ENCODE data around the gene GNG4.
"Not testable (repeated sequence)": the region's sequence is repeated elsewhere in the genome, so short reads cannot be mapped to it uniquely, and the experiment has no call there.

The GNG4 gene

DNA sequence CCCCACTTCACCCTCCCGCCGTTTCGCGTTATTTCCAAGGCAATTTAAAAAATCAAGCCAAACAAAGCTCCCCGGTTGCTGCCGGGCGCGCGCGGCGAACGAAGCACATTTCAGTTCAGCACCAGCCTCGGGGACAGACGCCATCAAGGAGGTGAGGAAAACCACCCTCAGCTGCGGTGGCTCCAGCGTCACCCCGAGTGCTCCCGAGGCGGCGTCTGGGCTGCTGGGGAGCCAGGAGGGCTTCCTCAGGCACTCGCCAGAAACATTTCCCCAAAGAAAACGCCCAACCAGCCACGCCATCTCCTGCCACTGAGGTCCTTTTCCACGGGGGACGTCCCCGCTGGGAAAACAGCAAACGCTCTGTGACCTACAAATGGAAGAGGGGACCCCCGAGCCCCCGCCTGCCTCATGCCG lies 623 bp downstream of the GNG4 start:
- Histone ChIP-seq H3K4me3 (ENCODE audit: low read depth, low read length) (peak overlapping the region; percentile 56), H2AFZ (ENCODE audit: low read length, unreplicated experiment) (no peak overlapping the region), H3K79me2 (ENCODE audit: control insufficient read depth, insufficient read depth, low read length, unreplicated experiment) (no peaks in the 10 kb centered on the region), H3K27ac (ENCODE audit: low read depth, low read length) (no peak overlapping the region), H3K4me1 (ENCODE audit: control insufficient read depth, insufficient read depth, low read length, unreplicated experiment) (peaks cover 8% of the 10 kb centered on the region), H3K36me3 (ENCODE audit: insufficient read depth, low read length) (no peaks in the 10 kb centered on the region), H3K27me3 (ENCODE audit: insufficient read depth, low read length) (peaks cover 83% of the 10 kb centered on the region)

DNA sequence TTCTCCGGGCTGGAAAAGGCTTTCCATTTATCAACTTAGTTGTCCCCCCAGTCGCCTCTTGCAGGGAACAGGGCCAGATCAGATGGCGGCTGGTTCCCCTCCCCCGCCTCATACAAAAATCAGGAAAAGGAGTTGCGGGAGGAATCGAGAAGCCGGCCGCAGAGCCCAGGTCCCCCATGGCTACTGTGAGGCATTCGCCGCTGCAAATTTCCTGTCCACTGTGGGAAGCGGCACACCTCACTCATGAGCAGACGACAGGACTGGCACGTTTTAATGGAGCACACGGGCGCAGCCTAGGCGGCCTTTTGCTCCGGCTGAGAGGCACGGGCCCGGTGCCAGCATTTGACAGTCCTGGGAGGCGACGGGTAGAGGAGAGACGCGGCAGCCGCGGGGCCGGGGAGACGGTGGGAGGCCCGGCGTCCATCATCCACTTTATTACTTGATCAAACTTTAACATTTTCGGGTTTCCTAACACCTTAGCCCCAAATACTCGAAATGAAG lies 1.1 kb downstream of the GNG4 start:
- Histone ChIP-seq H3K4me1 (ENCODE audit: control insufficient read depth, insufficient read depth, low read length, unreplicated experiment) (peaks cover 8% of the 10 kb centered on the region), H3K36me3 (ENCODE audit: insufficient read depth, low read length) (no peaks in the 10 kb centered on the region), H2AFZ (ENCODE audit: low read length, unreplicated experiment) (no peak overlapping the region), H3K4me3 (ENCODE audit: low read depth, low read length) (peak overlapping the region; percentile 56), H3K79me2 (ENCODE audit: control insufficient read depth, insufficient read depth, low read length, unreplicated experiment) (no peaks in the 10 kb centered on the region), H3K27ac (ENCODE audit: low read depth, low read length) (no peak overlapping the region), H3K27me3 (ENCODE audit: insufficient read depth, low read length) (peaks cover 80% of the 10 kb centered on the region)

DNA sequence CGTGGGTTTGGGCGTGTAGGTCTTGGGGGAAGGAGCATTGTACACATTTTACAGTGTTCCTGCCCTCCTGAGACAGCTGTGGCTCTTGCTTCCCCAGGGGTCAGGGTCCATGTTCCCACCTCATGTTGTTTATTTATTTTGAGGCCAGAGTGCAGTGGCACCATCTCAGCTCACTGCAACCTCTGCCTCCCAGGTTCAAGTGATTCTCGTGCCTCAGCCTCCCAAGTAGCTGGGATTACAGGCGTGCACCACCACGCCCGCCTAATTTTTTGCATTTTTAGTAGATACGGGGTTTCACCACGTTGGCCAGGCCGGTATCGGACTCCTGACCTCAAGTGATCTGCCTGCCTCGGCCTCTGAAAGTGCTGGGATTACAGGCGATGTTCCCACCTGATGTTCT lies 2.0 kb downstream of the GNG4 start:
- H3K27me3 ChIP-seq (ENCODE audit: insufficient read depth, low read length), result peaks cover 71% of the 10 kb centered on the region

DNA sequence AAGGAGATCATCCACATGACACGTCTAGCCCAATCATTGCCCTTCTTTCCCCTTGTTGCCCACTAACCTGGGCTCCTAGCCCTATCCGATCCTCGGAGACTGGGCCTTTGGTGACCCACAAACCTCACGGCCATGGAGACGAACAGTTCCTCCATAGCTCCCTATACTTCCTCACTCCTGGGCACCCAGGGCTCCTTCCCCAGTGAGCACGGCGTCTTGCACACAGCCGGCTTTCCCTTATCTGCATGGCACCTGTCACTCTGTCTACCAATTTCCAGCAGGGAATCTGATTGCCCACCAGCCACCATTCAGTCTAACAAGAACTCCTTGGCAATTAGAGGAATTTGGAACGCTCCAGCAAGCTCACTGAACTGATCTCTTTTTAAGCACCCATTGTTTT lies 3.1 kb downstream of the GNG4 start:
- H3K79me2 ChIP-seq (ENCODE audit: control insufficient read depth, insufficient read depth, low read length, unreplicated experiment), result no peaks in the 10 kb centered on the region
- H3K4me1 ChIP-seq (ENCODE audit: control insufficient read depth, insufficient read depth, low read length, unreplicated experiment), result peaks cover 8% of the 10 kb centered on the region
- peaks cover 62% of the 10 kb centered on the region for H3K27me3 ChIP-seq (ENCODE audit: insufficient read depth, low read length)
- H3K27ac ChIP-seq (ENCODE audit: low read depth, low read length), result no peak overlapping the region
- no peaks in the 10 kb centered on the region for H3K36me3 ChIP-seq (ENCODE audit: insufficient read depth, low read length)
- H2AFZ ChIP-seq (ENCODE audit: low read length, unreplicated experiment), result no peak overlapping the region
- H3K4me3 ChIP-seq (ENCODE audit: low read depth, low read length), result no peak overlapping the region

More for the DNA sequence above, 2.0 kb downstream of the GNG4 start:
- not testable (repeated sequence) for H2AFZ ChIP-seq (ENCODE audit: low read length, unreplicated experiment); H3K4me3 ChIP-seq (ENCODE audit: low read depth, low read length); H3K4me1 ChIP-seq (ENCODE audit: control insufficient read depth, insufficient read depth, low read length, unreplicated experiment); H3K36me3 ChIP-seq (ENCODE audit: insufficient read depth, low read length); H3K27ac ChIP-seq (ENCODE audit: low read depth, low read length); H3K79me2 ChIP-seq (ENCODE audit: control insufficient read depth, insufficient read depth, low read length, unreplicated experiment)

DNA sequence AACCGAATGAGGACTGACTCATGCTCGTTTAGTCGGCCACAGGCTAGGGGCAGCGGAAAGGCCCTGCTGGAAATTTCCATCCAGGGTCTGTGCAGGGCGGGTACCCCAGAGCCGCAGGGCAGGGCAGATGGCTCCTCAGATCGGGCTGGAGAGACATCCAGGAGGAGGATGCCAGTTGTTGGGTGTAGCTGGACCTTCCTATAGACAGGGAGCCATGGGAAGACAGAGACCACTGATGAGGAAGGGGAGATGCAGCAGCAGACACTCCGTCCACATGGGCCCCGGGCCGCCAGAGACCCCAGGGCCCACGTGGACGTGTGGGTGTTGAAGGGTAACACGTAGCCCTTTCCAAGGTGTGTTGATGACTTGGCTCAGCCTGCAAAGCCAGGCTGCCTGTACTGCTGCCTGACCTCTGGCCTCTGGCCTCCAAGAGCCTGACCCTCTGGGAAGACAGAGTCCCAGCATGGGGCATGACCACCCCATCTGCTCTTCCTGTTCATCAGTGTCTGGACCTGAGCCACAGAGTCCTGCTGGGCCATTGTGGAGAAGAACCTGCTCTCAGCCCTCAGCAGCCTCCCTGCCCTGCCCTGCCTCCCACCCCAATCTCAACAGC lies 4.8 kb downstream of the GNG4 start:
- no peak overlapping the region for H2AFZ ChIP-seq (ENCODE audit: low read length, unreplicated experiment)
- H3K36me3 ChIP-seq (ENCODE audit: insufficient read depth, low read length), result no peaks in the 10 kb centered on the region
- no peaks in the 10 kb centered on the region for H3K79me2 ChIP-seq (ENCODE audit: control insufficient read depth, insufficient read depth, low read length, unreplicated experiment)
- no peak overlapping the region for H3K4me3 ChIP-seq (ENCODE audit: low read depth, low read length)
- H3K27ac ChIP-seq (ENCODE audit: low read depth, low read length), result no peak overlapping the region
- peaks cover 53% of the 10 kb centered on the region for H3K27me3 ChIP-seq (ENCODE audit: insufficient read depth, low read length)
- H3K4me1 ChIP-seq (ENCODE audit: control insufficient read depth, insufficient read depth, low read length, unreplicated experiment), result no peaks in the 10 kb centered on the region

GRCh38 chr1:235643837-235644692 lies 5.5 kb downstream of the GNG4 start:
- no peak overlapping the region for H3K4me3 ChIP-seq (ENCODE audit: low read depth, low read length)
- no peaks in the 10 kb centered on the region for H3K36me3 ChIP-seq (ENCODE audit: insufficient read depth, low read length)
- no peak overlapping the region for H3K27ac ChIP-seq (ENCODE audit: low read depth, low read length)
- no peaks in the 10 kb centered on the region for H3K4me1 ChIP-seq (ENCODE audit: control insufficient read depth, insufficient read depth, low read length, unreplicated experiment)
- H3K79me2 ChIP-seq (ENCODE audit: control insufficient read depth, insufficient read depth, low read length, unreplicated experiment), result no peaks in the 10 kb centered on the region
- H3K27me3 ChIP-seq (ENCODE audit: insufficient read depth, low read length), result peaks cover 48% of the 10 kb centered on the region
- no peak overlapping the region for H2AFZ ChIP-seq (ENCODE audit: low read length, unreplicated experiment)

GRCh38 chr1:235642943-235643371 lies 6.6 kb downstream of the GNG4 start:
- H2AFZ ChIP-seq (ENCODE audit: low read length, unreplicated experiment), result no peak overlapping the region
- H3K4me3 ChIP-seq (ENCODE audit: low read depth, low read length), result no peak overlapping the region
- no peak overlapping the region for H3K27ac ChIP-seq (ENCODE audit: low read depth, low read length)
- H3K4me1 ChIP-seq (ENCODE audit: control insufficient read depth, insufficient read depth, low read length, unreplicated experiment), result no peaks in the 10 kb centered on the region
- no peaks in the 10 kb centered on the region for H3K79me2 ChIP-seq (ENCODE audit: control insufficient read depth, insufficient read depth, low read length, unreplicated experiment)
- H3K27me3 ChIP-seq (ENCODE audit: insufficient read depth, low read length), result peaks cover 37% of the 10 kb centered on the region
- H3K36me3 ChIP-seq (ENCODE audit: insufficient read depth, low read length), result no peaks in the 10 kb centered on the region

DNA sequence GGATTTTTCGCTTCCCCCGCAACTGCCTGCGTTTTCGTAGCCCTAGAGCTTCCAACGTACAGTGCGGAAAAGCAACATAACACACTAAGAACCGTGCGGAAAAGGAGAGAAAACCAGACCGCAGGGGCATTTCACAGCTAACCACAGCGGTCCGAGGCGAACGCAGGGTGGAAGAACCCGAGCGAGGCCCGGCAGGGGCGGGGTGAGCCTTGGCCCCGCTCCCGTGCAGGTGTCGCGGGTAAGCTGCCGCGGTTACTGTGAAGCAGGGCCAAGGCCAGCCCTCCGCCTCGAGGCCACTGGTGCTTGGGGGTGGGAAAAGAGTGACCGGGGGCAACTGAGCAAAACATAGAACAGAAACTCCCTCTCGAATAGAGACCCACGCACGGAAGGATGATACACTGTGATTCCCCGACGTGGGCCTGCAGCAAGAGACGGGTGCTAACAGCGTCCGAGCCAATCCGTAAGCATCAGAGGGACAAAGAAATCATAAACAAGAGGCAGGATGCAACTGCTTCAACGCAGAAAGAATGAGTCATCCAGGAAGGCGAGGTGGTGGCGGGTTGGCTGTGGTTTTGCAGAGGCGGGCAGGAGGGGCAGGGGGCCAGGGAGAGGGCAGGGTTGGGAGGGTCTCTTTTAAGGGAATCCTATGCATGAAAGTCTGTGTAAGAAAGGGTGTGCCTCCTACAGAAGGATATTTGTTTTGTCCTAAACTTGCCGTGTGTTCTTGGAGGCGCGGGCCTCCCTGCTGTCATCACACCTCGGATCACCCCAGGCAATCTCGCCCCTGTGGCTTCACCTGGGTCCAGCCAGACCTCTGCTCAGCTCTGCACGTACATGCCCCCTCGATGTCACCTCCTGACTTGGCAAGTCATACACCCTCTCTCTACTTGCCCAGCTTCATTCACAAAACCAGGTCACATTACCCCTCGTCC lies 7.3 kb downstream of the GNG4 start:
- H3K79me2 ChIP-seq (ENCODE audit: control insufficient read depth, insufficient read depth, low read length, unreplicated experiment), result no peaks in the 10 kb centered on the region
- H3K36me3 ChIP-seq (ENCODE audit: insufficient read depth, low read length), result no peaks in the 10 kb centered on the region
- H3K27ac ChIP-seq (ENCODE audit: low read depth, low read length), result no peak overlapping the region
- H2AFZ ChIP-seq (ENCODE audit: low read length, unreplicated experiment), result no peak overlapping the region
- peaks cover 30% of the 10 kb centered on the region for H3K27me3 ChIP-seq (ENCODE audit: insufficient read depth, low read length)
- no peak overlapping the region for H3K4me3 ChIP-seq (ENCODE audit: low read depth, low read length)
- H3K4me1 ChIP-seq (ENCODE audit: control insufficient read depth, insufficient read depth, low read length, unreplicated experiment), result no peaks in the 10 kb centered on the region

DNA sequence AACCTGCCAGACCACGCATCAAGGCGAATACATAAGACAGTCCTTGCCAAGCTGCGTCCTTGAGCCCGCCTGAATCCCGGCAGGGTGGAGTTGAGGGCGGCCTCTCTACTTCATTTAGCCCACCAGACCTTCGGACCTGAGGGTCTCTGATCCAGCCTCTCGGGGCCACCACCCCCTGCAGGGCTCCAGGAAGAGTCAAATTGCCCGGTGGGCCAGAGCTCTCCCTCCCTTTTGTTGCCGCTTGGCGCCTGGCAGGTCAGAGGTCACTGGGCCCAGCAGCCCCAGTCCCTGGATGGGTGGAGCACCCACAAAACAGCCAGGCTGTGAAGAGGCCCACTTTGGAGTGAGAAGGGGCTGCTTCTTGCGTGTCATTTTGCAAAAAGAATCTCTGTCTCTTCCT lies 9.0 kb downstream of the GNG4 start:
- H3K27ac ChIP-seq (ENCODE audit: low read depth, low read length), result no peak overlapping the region
- no peaks in the 10 kb centered on the region for H3K4me1 ChIP-seq (ENCODE audit: control insufficient read depth, insufficient read depth, low read length, unreplicated experiment)
- no peak overlapping the region for H2AFZ ChIP-seq (ENCODE audit: low read length, unreplicated experiment)
- H3K27me3 ChIP-seq (ENCODE audit: insufficient read depth, low read length), result peaks cover 20% of the 10 kb centered on the region
- H3K4me3 ChIP-seq (ENCODE audit: low read depth, low read length), result no peak overlapping the region
- H3K79me2 ChIP-seq (ENCODE audit: control insufficient read depth, insufficient read depth, low read length, unreplicated experiment), result no peaks in the 10 kb centered on the region
- H3K36me3 ChIP-seq (ENCODE audit: insufficient read depth, low read length), result no peaks in the 10 kb centered on the region

Measured in ACC112 (cell line).